ENCODE measurements around the gene EML2. TPM values are rescaled to one million over a fixed set of nuclear protein-coding genes. Genes with fewer than 3 reads are reported as not detected.

The EML2 gene
- total and polyA plus RNA-seq, 7 donors, result 10.4 to 75.6 (median 34.6) TPM

DNA sequence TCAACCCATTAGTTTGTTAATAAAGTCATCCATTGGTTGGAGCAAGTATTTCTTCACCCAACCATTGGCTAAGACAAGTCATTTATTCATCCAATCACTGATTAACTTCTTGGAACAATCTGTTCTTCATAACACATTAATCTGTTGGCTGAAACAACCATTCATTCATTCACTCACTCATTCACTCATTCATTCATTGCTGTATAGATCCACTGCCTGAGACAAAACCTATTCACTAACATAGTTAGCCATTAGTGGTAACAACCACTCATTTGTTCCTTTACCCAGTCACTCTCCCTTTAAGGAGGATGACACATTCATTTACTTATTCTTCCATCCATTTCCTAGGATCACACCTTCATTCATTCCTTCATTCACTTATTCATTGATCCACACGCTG lies 15.2 kb downstream of the EML2 start:
- H3K36me3 ChIP-seq, result peaks cover 0 to 47% (median 15%) of the 10 kb centered on the region in 4 donors
- no peak for DNase-seq
- H3K9me3 ChIP-seq, result no peaks in the 10 kb centered on the region
- no peaks in the 10 kb centered on the region for H3K27me3 ChIP-seq
- TF ChIP-seq POLR2A (IDR thresholded peaks at IDR 0.05) (no peak), POLR2AphosphoS5 (IDR thresholded peaks at IDR 0.05) (no peak), EP300 (IDR thresholded peaks at IDR 0.05) (no peak)
- TF ChIP-seq, protein P1, sequence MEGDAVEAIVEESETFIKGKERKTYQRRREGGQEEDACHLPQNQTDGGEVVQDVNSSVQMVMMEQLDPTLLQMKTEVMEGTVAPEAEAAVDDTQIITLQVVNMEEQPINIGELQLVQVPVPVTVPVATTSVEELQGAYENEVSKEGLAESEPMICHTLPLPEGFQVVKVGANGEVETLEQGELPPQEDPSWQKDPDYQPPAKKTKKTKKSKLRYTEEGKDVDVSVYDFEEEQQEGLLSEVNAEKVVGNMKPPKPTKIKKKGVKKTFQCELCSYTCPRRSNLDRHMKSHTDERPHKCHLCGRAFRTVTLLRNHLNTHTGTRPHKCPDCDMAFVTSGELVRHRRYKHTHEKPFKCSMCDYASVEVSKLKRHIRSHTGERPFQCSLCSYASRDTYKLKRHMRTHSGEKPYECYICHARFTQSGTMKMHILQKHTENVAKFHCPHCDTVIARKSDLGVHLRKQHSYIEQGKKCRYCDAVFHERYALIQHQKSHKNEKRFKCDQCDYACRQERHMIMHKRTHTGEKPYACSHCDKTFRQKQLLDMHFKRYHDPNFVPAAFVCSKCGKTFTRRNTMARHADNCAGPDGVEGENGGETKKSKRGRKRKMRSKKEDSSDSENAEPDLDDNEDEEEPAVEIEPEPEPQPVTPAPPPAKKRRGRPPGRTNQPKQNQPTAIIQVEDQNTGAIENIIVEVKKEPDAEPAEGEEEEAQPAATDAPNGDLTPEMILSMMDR (IDR thresholded peaks at IDR 0.05), result no peak
- no peak overlapping the region for H3K27ac ChIP-seq
- WGBS, 2 donors, result 94 to 96% methylated on average over 1 of the region's 1 CpG
- intact Hi-C loops (cut with DNase I), result no loop called here
- no peaks in the 10 kb centered on the region for H3K4me1 ChIP-seq
- no peak overlapping the region for H3K4me3 ChIP-seq

DNA sequence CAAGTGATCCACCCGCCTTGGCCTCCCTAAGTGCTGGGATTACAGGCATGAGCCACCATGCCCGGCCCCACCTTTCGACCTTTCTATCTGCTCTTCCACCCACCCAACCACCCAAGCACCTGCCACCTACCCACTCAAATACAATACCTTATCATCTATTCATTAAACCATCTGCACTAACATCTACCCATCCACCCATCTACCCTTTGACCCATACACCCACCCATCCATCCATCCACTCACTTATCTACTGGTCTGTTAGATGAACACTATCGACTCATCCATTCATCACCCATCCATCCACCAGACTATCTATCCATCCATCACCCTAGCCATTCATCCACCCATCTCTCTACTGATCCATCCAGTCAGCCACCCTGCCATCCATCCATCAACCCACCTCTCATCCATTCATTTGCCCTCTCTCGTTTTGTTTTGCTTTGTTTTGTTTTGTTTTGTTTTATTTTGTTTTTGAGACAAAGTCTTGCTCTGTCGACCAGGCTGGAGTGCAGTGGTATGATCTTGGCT lies 17.2 kb downstream of the EML2 start:
- H3K27ac ChIP-seq, result no peak overlapping the region
- H3K36me3 ChIP-seq, result peaks cover 0 to 42% (median 11%) of the 10 kb centered on the region in 4 donors
- DNase-seq, result no peak
- H3K4me1 ChIP-seq, result no peaks in the 10 kb centered on the region
- no peaks in the 10 kb centered on the region for H3K9me3 ChIP-seq
- H3K4me3 ChIP-seq, result no peak overlapping the region
- H3K27me3 ChIP-seq, result no peaks in the 10 kb centered on the region
- WGBS, 2 donors, result 93 to 95% methylated on average over 6 of the region's 6 CpGs
- intact Hi-C loops (cut with DNase I), result no loop called here
- TF ChIP-seq, protein P1 (IDR thresholded peaks at IDR 0.05), result no peak
- no peak for TF ChIP-seq POLR2AphosphoS5 (IDR thresholded peaks at IDR 0.05)
- no peak for TF ChIP-seq POLR2A (IDR thresholded peaks at IDR 0.05)
- no peak for TF ChIP-seq EP300 (IDR thresholded peaks at IDR 0.05)

DNA sequence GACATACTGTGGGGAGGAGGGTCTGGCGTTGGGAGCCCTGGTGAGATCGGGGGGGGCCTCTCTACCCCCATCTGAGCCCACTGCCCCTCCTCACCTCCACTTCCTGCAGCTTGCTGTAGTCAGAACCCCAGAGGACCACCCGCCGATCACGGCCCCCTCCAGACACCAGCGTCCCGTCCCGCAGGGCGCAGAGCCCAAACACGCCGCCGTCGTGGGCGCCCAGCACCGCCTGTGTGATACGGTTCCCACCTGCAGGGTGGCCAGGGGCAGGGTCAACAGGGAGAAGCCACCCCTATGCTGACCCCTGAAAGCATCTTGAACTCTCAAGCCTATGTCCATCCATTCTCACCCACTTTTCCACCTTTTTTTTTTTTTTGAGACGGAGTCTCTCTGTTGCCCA lies 17.8 kb downstream of the EML2 start:
- no peak for DNase-seq
- intact Hi-C loops (cut with DNase I), result no loop called here
- 95% methylated on average over 17 of the region's 17 CpGs for WGBS, 2 donors
- peaks cover 0 to 42% (median 11%) of the 10 kb centered on the region in 4 donors for H3K36me3 ChIP-seq
- H3K27me3 ChIP-seq, result no peaks in the 10 kb centered on the region
- H3K27ac ChIP-seq, result no peak overlapping the region
- peaks cover 0 to 2% (median under 1%) of the 10 kb centered on the region in 4 donors for H3K4me1 ChIP-seq
- no peak overlapping the region for H3K4me3 ChIP-seq
- TF ChIP-seq, protein P1 (IDR thresholded peaks at IDR 0.05), result no peak
- no peak for TF ChIP-seq POLR2A (IDR thresholded peaks at IDR 0.05)
- no peak for TF ChIP-seq EP300 (IDR thresholded peaks at IDR 0.05)
- TF ChIP-seq POLR2AphosphoS5 (IDR thresholded peaks at IDR 0.05), result no peak
- no peaks in the 10 kb centered on the region for H3K9me3 ChIP-seq

DNA sequence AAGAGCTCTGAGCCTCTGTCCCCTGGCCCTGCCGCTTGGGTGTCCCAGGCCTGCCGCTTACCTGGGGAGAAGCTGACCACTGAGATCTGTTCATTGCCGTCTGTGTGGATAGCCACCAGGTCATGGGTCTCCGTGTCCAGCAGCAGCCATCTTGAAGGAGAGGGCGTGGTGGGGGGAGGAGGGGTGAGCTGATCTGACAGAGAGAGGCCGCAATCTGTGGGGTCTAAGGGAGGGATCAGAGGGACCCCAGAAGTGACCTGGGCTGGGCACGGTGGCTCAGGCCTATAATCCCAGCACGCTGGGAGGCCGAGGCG lies 22.5 kb downstream of the EML2 start:
- Histone ChIP-seq H3K27me3 (no peaks in the 10 kb centered on the region), H3K36me3 (peaks cover 0 to 53% (median 7%) of the 10 kb centered on the region in 4 donors), H3K27ac (no peak overlapping the region), H3K9me3 (no peaks in the 10 kb centered on the region), H3K4me1 (peaks cover 0 to 9% (median 5%) of the 10 kb centered on the region in 4 donors), H3K4me3 (no peak overlapping the region)
- DNase-seq, result no peak
- 92 to 97% methylated on average over 10 of the region's 10 CpGs for whole genome bisulfite sequencing, 2 donors
- intact Hi-C loops (cut with DNase I), result no loop called here
- TF ChIP-seq, protein P1 (IDR thresholded peaks at IDR 0.05), result no peak
- TF ChIP-seq POLR2AphosphoS5 (IDR thresholded peaks at IDR 0.05) (no peak), POLR2A (IDR thresholded peaks at IDR 0.05) (no peak)
